ENCODE measurements around the gene PRSS57. TPM values are rescaled to one million over a fixed set of nuclear protein-coding genes. Genes with fewer than 3 reads are reported as not detected.
A peak's percentile ranks its signal among the peaks of the same experiment; 100 is the strongest.

The PRSS57 gene
- total RNA-seq, 4 donors from 2014 or later = not detected

DNA sequence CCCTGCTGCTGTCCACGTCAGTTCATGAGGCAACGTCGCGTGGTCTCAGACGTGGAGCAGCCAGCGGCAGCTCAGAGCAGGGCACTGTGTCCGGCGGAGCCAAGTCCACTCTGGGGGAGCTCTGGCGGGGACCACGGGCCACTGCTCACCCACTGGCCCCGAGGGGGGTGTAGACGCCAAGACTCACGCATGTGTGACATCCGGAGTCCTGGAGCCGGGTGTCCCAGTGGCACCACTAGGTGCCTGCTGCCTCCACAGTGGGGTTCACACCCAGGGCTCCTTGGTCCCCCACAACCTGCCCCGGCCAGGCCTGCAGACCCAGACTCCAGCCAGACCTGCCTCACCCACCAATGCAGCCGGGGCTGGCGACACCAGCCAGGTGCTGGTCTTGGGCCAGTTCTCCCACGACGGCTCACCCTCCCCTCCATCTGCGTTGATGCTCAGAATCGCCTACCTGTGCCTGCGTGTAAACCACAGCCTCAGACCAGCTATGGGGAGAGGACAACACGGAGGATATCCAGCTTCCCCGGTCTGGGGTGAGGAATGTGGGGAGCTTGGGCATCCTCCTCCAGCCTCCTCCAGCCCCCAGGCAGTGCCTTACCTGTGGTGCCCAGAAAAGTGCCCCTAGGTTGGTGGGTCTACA is 12.5 kb downstream of the PRSS57 start:
- Histone ChIP-seq H3K9me3 (no peaks in the 10 kb centered on the region), H3K27me3 (no peaks in the 10 kb centered on the region), H3K27ac (no peak overlapping the region), H3K4me3 (replicated peaks in 1 of 3) (no peak overlapping the region), H3K36me3 (no peaks in the 10 kb centered on the region), H3K4me1 (peaks cover 10 to 17% of the 10 kb centered on the region in 2 donors)
- TF ChIP-seq POLR2A (IDR thresholded peaks at IDR 0.05) = no peak
- TF ChIP-seq, protein P1, sequence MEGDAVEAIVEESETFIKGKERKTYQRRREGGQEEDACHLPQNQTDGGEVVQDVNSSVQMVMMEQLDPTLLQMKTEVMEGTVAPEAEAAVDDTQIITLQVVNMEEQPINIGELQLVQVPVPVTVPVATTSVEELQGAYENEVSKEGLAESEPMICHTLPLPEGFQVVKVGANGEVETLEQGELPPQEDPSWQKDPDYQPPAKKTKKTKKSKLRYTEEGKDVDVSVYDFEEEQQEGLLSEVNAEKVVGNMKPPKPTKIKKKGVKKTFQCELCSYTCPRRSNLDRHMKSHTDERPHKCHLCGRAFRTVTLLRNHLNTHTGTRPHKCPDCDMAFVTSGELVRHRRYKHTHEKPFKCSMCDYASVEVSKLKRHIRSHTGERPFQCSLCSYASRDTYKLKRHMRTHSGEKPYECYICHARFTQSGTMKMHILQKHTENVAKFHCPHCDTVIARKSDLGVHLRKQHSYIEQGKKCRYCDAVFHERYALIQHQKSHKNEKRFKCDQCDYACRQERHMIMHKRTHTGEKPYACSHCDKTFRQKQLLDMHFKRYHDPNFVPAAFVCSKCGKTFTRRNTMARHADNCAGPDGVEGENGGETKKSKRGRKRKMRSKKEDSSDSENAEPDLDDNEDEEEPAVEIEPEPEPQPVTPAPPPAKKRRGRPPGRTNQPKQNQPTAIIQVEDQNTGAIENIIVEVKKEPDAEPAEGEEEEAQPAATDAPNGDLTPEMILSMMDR (IDR thresholded peaks at IDR 0.05) = no peak
- WGBS, 2 donors = 79 to 87% methylated on average over 13 of the region's 25 CpGs
- intact Hi-C loops (cut with DNase I) = no loop called here
- DNase-seq = no peak

DNA sequence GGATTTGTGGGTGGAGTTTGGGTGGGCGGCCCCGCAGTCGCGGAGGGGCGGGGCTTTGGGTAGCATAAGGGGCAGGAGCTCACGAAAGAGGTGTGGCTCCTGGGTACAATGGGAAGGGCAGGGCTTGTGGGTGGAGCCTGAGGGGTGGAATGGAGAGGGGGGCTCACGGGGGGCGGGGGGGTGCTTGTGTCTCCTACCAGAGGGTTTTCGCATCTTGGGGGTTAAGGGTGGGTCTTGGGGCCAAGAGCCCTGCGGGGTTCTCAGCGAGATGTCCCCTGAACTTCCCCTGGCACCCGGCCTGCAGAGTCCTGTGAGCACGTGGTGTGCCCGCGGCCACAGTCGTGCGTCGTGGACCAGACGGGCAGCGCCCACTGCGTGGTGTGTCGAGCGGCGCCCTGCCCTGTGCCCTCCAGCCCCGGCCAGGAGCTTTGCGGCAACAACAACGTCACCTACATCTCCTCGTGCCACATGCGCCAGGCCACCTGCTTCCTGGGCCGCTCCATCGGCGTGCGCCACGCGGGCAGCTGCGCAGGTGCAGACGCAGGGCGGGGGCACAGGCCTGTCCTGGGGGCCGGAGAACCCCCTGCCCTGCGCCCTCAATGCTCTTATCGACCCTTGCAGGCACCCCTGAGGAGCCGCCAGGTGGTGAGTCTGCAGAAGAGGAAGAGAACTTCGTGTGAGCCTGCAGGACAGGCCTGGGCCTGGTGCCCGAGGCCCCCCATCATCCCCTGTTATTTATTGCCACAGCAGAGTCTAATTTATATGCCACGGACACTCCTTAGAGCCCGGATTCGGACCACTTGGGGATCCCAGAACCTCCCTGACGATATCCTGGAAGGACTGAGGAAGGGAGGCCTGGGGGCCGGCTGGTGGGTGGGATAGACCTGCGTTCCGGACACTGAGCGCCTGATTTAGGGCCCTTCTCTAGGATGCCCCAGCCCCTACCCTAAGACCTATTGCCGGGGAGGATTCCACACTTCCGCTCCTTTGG is 13.9 kb downstream of the PRSS57 start:
- H3K27ac ChIP-seq = peak overlapping the region in 1 of 3 donors; percentile 89
- intact Hi-C loops (cut with DNase I) = no loop called here
- peaks cover 17 to 32% of the 10 kb centered on the region in 2 donors for H3K4me1 ChIP-seq
- WGBS, 2 donors = 67 to 75% methylated on average over 31 to 33 of the region's 54 CpGs
- no peaks in the 10 kb centered on the region for H3K27me3 ChIP-seq
- H3K36me3 ChIP-seq = no peaks in the 10 kb centered on the region
- DNase-seq = peak in 1 of 2 donors; percentile 78
- TF ChIP-seq POLR2A (IDR thresholded peaks at IDR 0.05) = no peak
- TF ChIP-seq, protein P1 (IDR thresholded peaks at IDR 0.05) = no peak
- H3K4me3 ChIP-seq (replicated peaks in 1 of 3) = peak overlapping the region in 1 of 3 donors; percentile 87
- no peaks in the 10 kb centered on the region for H3K9me3 ChIP-seq

DNA sequence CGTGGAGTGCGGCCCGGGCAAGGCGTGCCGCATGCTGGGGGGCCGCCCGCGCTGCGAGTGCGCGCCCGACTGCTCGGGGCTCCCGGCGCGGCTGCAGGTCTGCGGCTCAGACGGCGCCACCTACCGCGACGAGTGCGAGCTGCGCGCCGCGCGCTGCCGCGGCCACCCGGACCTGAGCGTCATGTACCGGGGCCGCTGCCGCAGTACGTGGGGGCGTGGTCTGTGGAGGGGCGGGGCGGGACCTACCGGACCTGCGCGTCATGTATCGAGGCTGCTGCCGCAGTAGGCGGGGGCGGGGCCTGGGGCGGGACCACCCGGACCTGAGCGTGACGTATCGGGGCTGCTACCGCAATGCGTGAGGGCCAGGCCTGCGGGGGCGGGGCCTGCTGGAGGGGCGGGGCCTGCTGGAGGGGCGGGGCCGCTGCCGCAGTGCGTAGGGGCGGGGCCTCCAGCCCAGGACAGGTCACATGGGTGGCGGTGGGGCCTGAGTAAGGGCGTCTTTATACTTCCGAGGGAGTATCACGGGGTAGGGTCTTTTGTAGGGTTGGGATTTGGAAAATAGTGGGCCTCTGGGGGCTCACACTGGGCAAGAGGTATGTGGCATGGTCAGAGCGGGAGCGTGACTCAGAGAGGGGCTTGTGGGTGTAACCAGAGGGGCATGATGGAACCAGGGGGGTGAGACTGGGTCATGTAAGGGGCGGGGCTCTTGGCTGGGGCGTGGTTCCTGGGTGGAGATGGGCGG is 14.8 kb downstream of the PRSS57 start:
- peaks cover 17 to 38% of the 10 kb centered on the region in 2 donors for H3K4me1 ChIP-seq
- no peaks in the 10 kb centered on the region for H3K36me3 ChIP-seq
- 1 to 5% methylated on average over 8 to 12 of the region's 70 CpGs for WGBS, 2 donors
- TF ChIP-seq POLR2A (IDR thresholded peaks at IDR 0.05) = peak; percentile 59 to 91
- TF ChIP-seq, protein P1 (IDR thresholded peaks at IDR 0.05) = peak in 3 of 6 experiments; percentile 44 to 56 (median 48)
- H3K9me3 ChIP-seq = no peaks in the 10 kb centered on the region
- peak overlapping the region; percentile 47 to 87 (median 72) for H3K4me3 ChIP-seq (replicated peaks in 1 of 3)
- H3K27me3 ChIP-seq = no peaks in the 10 kb centered on the region
- H3K27ac ChIP-seq = peak overlapping the region; percentile 60 to 89 (median 65)
- intact Hi-C loops (cut with DNase I) = no loop called here
- DNase-seq = peak; percentile 99 to 100

DNA sequence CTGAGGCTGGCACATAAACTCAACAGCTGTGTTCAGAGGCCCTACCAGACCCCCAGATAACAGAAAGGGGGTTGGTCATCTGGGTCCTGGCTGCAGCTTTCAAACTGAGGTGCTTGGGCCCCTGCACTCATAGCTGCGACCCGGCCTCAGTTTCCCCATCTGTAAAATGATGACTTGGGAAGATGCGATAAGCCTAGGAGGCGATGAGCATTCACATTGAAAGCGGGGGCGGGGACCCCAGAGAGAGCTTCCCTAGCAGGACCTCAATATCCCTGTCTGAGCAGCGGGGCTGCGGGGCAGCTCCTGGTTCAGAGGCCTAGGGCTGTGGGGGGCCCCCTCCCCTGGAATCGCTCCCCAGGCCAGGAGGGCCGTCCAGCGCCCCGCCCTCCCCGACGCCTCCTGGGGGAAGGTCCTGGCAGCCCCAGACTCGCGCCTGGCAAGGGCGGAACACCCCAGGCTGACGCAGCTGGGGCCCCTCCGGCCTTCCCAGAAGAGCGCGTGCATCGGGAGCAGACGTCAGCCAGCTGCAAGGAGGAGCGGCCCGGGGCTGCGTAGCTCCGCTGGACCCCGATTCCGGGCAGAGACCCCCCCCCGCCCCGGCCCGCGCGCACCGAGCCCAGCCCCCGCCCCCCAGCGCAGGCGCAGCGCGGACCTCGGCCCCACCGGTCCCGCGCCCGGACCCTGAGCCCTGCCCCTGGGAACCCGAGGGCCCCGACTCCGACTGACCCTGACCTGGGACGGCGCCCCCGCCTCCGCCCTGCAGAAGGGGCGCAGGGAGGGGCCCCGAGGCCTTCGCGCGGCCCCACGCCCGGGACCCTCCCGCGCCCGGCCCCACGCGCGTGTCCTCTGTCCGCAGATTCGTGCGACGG is 15.6 kb downstream of the PRSS57 start:
- peak overlapping the region; percentile 47 to 87 (median 72) for H3K4me3 ChIP-seq (replicated peaks in 1 of 3)
- no peaks in the 10 kb centered on the region for H3K9me3 ChIP-seq
- intact Hi-C loops (cut with DNase I) = no loop called here
- peak; percentile 44 to 47 for DNase-seq
- TF ChIP-seq, protein P1 (IDR thresholded peaks at IDR 0.05) = no peak
- no peak for TF ChIP-seq POLR2A (IDR thresholded peaks at IDR 0.05)
- WGBS, 2 donors = 31% methylated on average over 13 of the region's 69 CpGs; no CpG with 5 or more reads in 1 of the 2 donors
- H3K27me3 ChIP-seq = no peaks in the 10 kb centered on the region
- H3K4me1 ChIP-seq = peaks cover 17 to 38% of the 10 kb centered on the region in 2 donors
- H3K27ac ChIP-seq = peak overlapping the region; percentile 60 to 89 (median 65)
- no peaks in the 10 kb centered on the region for H3K36me3 ChIP-seq
